Measurements from ENCODE around the gene CTIF.
A peak's percentile ranks its signal among the peaks of the same experiment; 100 is the strongest.

Gene CTIF

GRCh38 chr18:48736321-48737260 lies 197.8 kb downstream of the CTIF start:
- no peak for FAIRE-seq

- no peak for FAIRE-seq
Observed at GRCh38 chr18:48739266-48740067, 200.6 kb downstream of the CTIF start.

- FAIRE-seq: no peak
Observed at GRCh38 chr18:48740068-48740440, 201.2 kb downstream of the CTIF start.

- no peak for FAIRE-seq
Observed at GRCh38 chr18:48740851-48741485, 202.1 kb downstream of the CTIF start.

GRCh38 chr18:48741866-48742265 lies 203.0 kb downstream of the CTIF start:
- no peak for FAIRE-seq

- FAIRE-seq: no peak
Observed at GRCh38 chr18:48742304-48742703, 203.5 kb downstream of the CTIF start.

GRCh38 chr18:48742706-48743475 lies 204.1 kb downstream of the CTIF start:
- FAIRE-seq: peak; percentile 45

- FAIRE-seq: no peak
Observed at GRCh38 chr18:48743886-48744285, 205.1 kb downstream of the CTIF start.

- FAIRE-seq: no peak
Observed at GRCh38 chr18:48745293-48745692, 206.5 kb downstream of the CTIF start.

- no peak for FAIRE-seq
Observed at GRCh38 chr18:48749768-48750167, 210.9 kb downstream of the CTIF start.

GRCh38 chr18:48750485-48751175 lies 211.8 kb downstream of the CTIF start:
- no peak for FAIRE-seq

GRCh38 chr18:48751727-48752468 lies 213.1 kb downstream of the CTIF start:
- no peak for FAIRE-seq

- FAIRE-seq: no peak
Observed at GRCh38 chr18:48752478-48752877, 213.6 kb downstream of the CTIF start.

GRCh38 chr18:48752928-48753327 lies 214.1 kb downstream of the CTIF start:
- FAIRE-seq: no peak

- FAIRE-seq: no peak
Observed at GRCh38 chr18:48753691-48754090, 214.9 kb downstream of the CTIF start.

- FAIRE-seq: no peak
Observed at GRCh38 chr18:48754559-48754958, 215.7 kb downstream of the CTIF start.

GRCh38 chr18:48754993-48755473 lies 216.2 kb downstream of the CTIF start:
- no peak for FAIRE-seq

GRCh38 chr18:48756511-48757226 lies 217.8 kb downstream of the CTIF start:
- FAIRE-seq: no peak

GRCh38 chr18:48757367-48757766 lies 218.5 kb downstream of the CTIF start:
- no peak for FAIRE-seq

GRCh38 chr18:48757906-48758305 lies 219.1 kb downstream of the CTIF start:
- FAIRE-seq: no peak
